A549 (cell line): ENCODE data around the gene ANKRD27. TPM values are rescaled to one million over a fixed set of nuclear protein-coding genes. Genes with fewer than 3 reads are reported as not detected.
A peak's percentile ranks its signal among the peaks of the same experiment; 100 is the strongest.
"Not testable (repeated sequence)": the region's sequence is repeated elsewhere in the genome, so short reads cannot be mapped to it uniquely, and the experiment has no call there.

ENCODE experiments used
- ATAC-seq, 2 experiments: fragments of 200-7000 bp in 1 of 2; fragments of >200 bp in 1 of 2; cut with Nextera tagmentation in 1 of 2; cut with Tn5 transposase in 1 of 2; 3 replicates each; pipeline versions ENCODE4 v1.8.0 to v1.9.1; 2018 to 2020; ENCODE audit warnings: mild to moderate bottlenecking in 1 of 2, moderate library complexity in 1 of 2
- CTCF ChIA-PET: fragments of 300-600 bp; sonication (Branson Sonifier 250); formaldehyde crosslinking; extraction: SDS; loops from one replicate; lab custom pipeline; 2021; ENCODE audit warnings: antibody characterized with exemption, inconsistent platforms; lab: Yijun Ruan, JAX
- POLR2A ChIA-PET: fragments of 350-600 bp; formaldehyde crosslinking; extraction: SDS; loops from one replicate; lab custom pipeline; 2021; ENCODE audit warnings: antibody characterized with exemption, inconsistent platforms; lab: Yijun Ruan, JAX
- DNase-seq, 2 experiments: peaks; one replicate each; pipeline versions ENCODE4 v3.0.0 to v3.0.0-alpha.2; 2011 to 2016; ENCODE audit warnings: low read depth in 1 of 2, low spot score in 1 of 2
- FAIRE-seq: peaks from 2 replicates; lab custom pipeline; 2011; peaks lifted over from hg19 to GRCh38; lab: Jason Lieb, UNC
- H3K27ac ChIP-seq, 2 experiments: fragments of >200 bp; sonication (Bioruptor Twin); formaldehyde crosslinking; 3 replicates each; pipeline ENCODE4 v1.5.1; 2016 to 2017
- H3K4me1 ChIP-seq: fragments of >200 bp; sonication (Bioruptor Twin); formaldehyde crosslinking; 3 replicates; pipeline ENCODE4 v1.6.1; 2016
- H3K4me2 ChIP-seq: fragments of >200 bp; sonication (Bioruptor Twin); formaldehyde crosslinking; 3 replicates; pipeline ENCODE4 v1.6.1; 2016
- H3K4me3 ChIP-seq: fragments of >200 bp; sonication (Bioruptor Twin); formaldehyde crosslinking; 3 replicates; pipeline ENCODE4 v1.5.1; 2016
- H3K9me3 ChIP-seq: fragments of >200 bp; sonication (Bioruptor Twin); formaldehyde crosslinking; 3 replicates; pipeline ENCODE4 v1.6.1; 2016
- CBX2 ChIP-seq: fragments of 200-600 bp; sonication (generic); IDR thresholded peaks from 2 replicates; pipeline ENCODE4 v1.6.1; 2016; ENCODE audit warnings: low read depth, mild to moderate bottlenecking, borderline replicate concordance
- EHF ChIP-seq: fragments of 250-450 bp; sonication (Bioruptor Pico); IDR thresholded peaks from 2 replicates; pipeline ENCODE4 v1.5.0; 2020; ENCODE audit warnings: mild to moderate bottlenecking
- EHMT2 ChIP-seq: fragments of 200-600 bp; sonication (generic); IDR thresholded peaks from 2 replicates; pipeline ENCODE4 v1.6.1; 2016; ENCODE audit warnings: antibody characterized with exemption, low read depth, mild to moderate bottlenecking, moderate library complexity
- ESRRA ChIP-seq: fragments of 150-350 bp; IDR thresholded peaks from 2 replicates; pipeline ENCODE4 v1.6.1; 2014; ENCODE audit warnings: mild to moderate bottlenecking, low read length, borderline replicate concordance
- FOSB ChIP-seq: fragments of 250-450 bp; sonication (Bioruptor Pico); IDR thresholded peaks from 2 replicates; pipeline ENCODE4 v1.5.0; 2020; ENCODE audit warnings: mild to moderate bottlenecking, moderate library complexity
- JUN ChIP-seq, 2 experiments: fragments of >200 bp; sonication (Bioruptor Twin); formaldehyde crosslinking; IDR thresholded peaks; 2 replicates in 1 of 2; 3 replicates in 1 of 2; pipeline ENCODE4 v1.6.1; 2016 to 2017
- JUNB ChIP-seq: fragments of >200 bp; sonication (Bioruptor Twin); formaldehyde crosslinking; IDR thresholded peaks from 2 replicates; pipeline ENCODE4 v1.6.1; 2016
- KDM1A ChIP-seq: fragments of 200-600 bp; sonication (generic); IDR thresholded peaks from 2 replicates; pipeline ENCODE4 v1.6.1; 2016; ENCODE audit warnings: low read depth, mild to moderate bottlenecking
- MAFK ChIP-seq: fragments of 450-650 bp; IDR thresholded peaks from 2 replicates; pipeline ENCODE4 v1.6.1; 2014; ENCODE audit not compliant: partially characterized antibody
- MYC ChIP-seq: IDR thresholded peaks from 2 replicates; pipeline ENCODE4 v1.6.1; 2012; ENCODE audit warnings: mild to moderate bottlenecking, inconsistent platforms, low read length, improper control_type of control experiment, borderline replicate concordance
- PHF8 ChIP-seq: fragments of 200-600 bp; sonication (generic); IDR thresholded peaks from 2 replicates; pipeline ENCODE4 v1.6.1; 2016; ENCODE audit warnings: low read depth, mild to moderate bottlenecking, antibody characterized with exemption, moderate library complexity, borderline replicate concordance
- RAD21 ChIP-seq, 2 experiments: fragments of >200 bp in 1 of 2; sonication (Bioruptor Twin) in 1 of 2; formaldehyde crosslinking in 1 of 2; IDR thresholded peaks in 1 of 2; conservative IDR thresholded peaks in 1 of 2; 2 replicates in 1 of 2; 3 replicates in 1 of 2; pipeline ENCODE4 v1.6.1; 2012 to 2018; ENCODE audit warnings: inconsistent platforms in 1 of 2
- RARB ChIP-seq: fragments of 250-450 bp; sonication (Bioruptor Pico); IDR thresholded peaks from 2 replicates; pipeline ENCODE4 v1.8.0; 2021; ENCODE audit warnings: mild to moderate bottlenecking, moderate library complexity
- RFX5 ChIP-seq: fragments of 450-650 bp; IDR thresholded peaks from 2 replicates; pipeline ENCODE4 v1.7.1; 2014; ENCODE audit warnings: antibody characterized with exemption, mild to moderate bottlenecking, moderate library complexity
- ZFP36 ChIP-seq: fragments of 450-650 bp; IDR thresholded peaks from 2 replicates; pipeline ENCODE4 v1.6.1; 2014; ENCODE audit warnings: borderline replicate concordance; ENCODE audit not compliant: partially characterized antibody
- ZSCAN20 ChIP-seq: fragments of 250-450 bp; sonication (Bioruptor Pico); IDR thresholded peaks from 2 replicates; pipeline ENCODE4 v1.8.0; 2022; ENCODE audit warnings: mild to moderate bottlenecking, moderate library complexity
- WGBS: methylation state at CpG from one replicate; pipeline ENCODE4 v1.1.6; 2017; ENCODE audit errors: missing lambda C conversion rate; 5-methylcytosine and 5-hydroxymethylcytosine counted together
- polyA plus RNA-seq, 4 experiments: library from polyadenylated mRNA; depleted of rRNA in 3 of 4; stranded (reverse); fragments of >200 nt; fragmentation: RNase III in 1 of 4; extraction: RNeasy Plus Mini Kit Qiagen cat#74134 plus additional on column Dnase treatment in 1 of 4; gene quantifications; 2 replicates in 3 of 4; 3 replicates in 1 of 4; pipeline ENCODE4 v1.2.3, GENCODE V29; 2011 to 2017
- TF ChIP-seq, protein P1 (sequence below): fragments of 450-650 bp; IDR thresholded peaks from 2 replicates; pipeline ENCODE4 v1.6.1; 2014; ENCODE audit warnings: antibody characterized with exemption
- TF ChIP-seq, protein P2 (sequence below): fragments of 250-450 bp; sonication (Bioruptor Pico); IDR thresholded peaks from 2 replicates; pipeline ENCODE4 v1.5.0; 2020; ENCODE audit warnings: low read depth, mild to moderate bottlenecking, moderate library complexity
- TF ChIP-seq, protein P3 (sequence below): fragments of >200 bp; sonication (Bioruptor Twin); formaldehyde crosslinking; IDR thresholded peaks from 3 replicates; pipeline ENCODE4 v1.6.1; 2016

The ANKRD27 gene
- polyA plus RNA-seq, 2 of the 4 experiments (the other 2 are of a cell fraction): 23.1 to 60.8 TPM

DNA sequence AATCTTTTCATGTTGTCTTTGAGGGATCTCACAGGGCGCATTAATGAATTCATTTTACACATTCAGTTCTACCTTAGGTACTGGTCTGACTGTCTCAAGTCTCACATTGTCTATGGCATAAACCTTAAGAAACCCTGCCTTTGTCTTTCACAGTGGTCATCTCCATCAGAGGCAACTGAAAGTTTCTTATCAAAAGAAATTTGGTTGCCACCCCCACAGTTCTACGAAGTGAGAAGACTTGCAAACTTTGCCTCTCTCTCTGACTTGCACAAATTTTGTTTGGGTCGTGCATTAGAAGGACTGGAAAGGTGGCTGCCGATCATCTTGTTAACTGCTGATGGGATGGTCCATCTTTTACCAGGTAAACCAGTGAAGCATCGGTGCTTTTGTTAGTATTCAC, 34.1 kb upstream of the ANKRD27 start:
- ChIA-PET CTCF (interaction anchor here (0.6 to 1.2 kb wide), 3 partner anchors 9 to 685 kb away, joined by 3 to 4 read pairs (median 3); no protein-coding TSS in a partner anchor), POLR2A (no interaction called here)
- H3K4me2 ChIP-seq: no peak overlapping the region
- TF ChIP-seq JUNB: no peak
- no peak for TF ChIP-seq ZSCAN20 (CRISPR knock-in tag)
- TF ChIP-seq ZFP36: no peak
- TF ChIP-seq RAD21 (conservative IDR thresholded peaks at IDR 0.05 in 1 of 2, IDR thresholded peaks at IDR 0.05 in 1 of 2): no peak
- TF ChIP-seq MYC: no peak
- no peak for TF ChIP-seq PHF8
- no peak for TF ChIP-seq JUN (IDR thresholded peaks at IDR 0.05)
- TF ChIP-seq, protein P1, sequence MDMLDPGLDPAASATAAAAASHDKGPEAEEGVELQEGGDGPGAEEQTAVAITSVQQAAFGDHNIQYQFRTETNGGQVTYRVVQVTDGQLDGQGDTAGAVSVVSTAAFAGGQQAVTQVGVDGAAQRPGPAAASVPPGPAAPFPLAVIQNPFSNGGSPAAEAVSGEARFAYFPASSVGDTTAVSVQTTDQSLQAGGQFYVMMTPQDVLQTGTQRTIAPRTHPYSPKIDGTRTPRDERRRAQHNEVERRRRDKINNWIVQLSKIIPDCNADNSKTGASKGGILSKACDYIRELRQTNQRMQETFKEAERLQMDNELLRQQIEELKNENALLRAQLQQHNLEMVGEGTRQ: no peak
- no peak for TF ChIP-seq FOSB
- TF ChIP-seq, protein P2, sequence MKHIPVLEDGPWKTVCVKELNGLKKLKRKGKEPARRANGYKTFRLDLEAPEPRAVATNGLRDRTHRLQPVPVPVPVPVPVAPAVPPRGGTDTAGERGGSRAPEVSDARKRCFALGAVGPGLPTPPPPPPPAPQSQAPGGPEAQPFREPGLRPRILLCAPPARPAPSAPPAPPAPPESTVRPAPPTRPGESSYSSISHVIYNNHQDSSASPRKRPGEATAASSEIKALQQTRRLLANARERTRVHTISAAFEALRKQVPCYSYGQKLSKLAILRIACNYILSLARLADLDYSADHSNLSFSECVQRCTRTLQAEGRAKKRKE (CRISPR knock-in tag): no peak
- TF ChIP-seq RFX5: no peak
- TF ChIP-seq ESRRA: no peak
- H3K4me1 ChIP-seq: no peaks in the 10 kb centered on the region
- no peak overlapping the region for H3K4me3 ChIP-seq
- H3K9me3 ChIP-seq: peaks cover 14% of the 10 kb centered on the region
- WGBS: 94% methylated on average over 5 of the region's 5 CpGs
- ATAC-seq (peak; percentile 22 to 48; a peak in 3 of 6 replicates), DNase-seq (no peak), FAIRE-seq (peak; percentile 63)
- H3K27ac ChIP-seq: no peak overlapping the region

GRCh38 chr19:32708457-32708856, 33.5 kb upstream of the ANKRD27 start:
- Histone ChIP-seq H3K4me1 (no peaks in the 10 kb centered on the region), H3K4me3 (no peak overlapping the region), H3K4me2 (no peak overlapping the region), H3K27ac (no peak overlapping the region), H3K9me3 (peaks cover 20% of the 10 kb centered on the region)
- ChIA-PET CTCF (interaction anchor here (0.6 to 1.4 kb wide), 5 partner anchors 9 to 34 kb away, joined by 3 to 4 read pairs (median 3); partner anchors contain the start of gene NUDT19), POLR2A (no interaction called here)
- DNase-seq (peak in 1 of 2 experiments; percentile 38), FAIRE-seq (peak; percentile 39), ATAC-seq (peak; percentile 59 to 60; a peak in 4 of 6 replicates)
- TF ChIP-seq JUN (IDR thresholded peaks at IDR 0.05) (no peak), CBX2 (no peak), MAFK (peak; percentile 15), RARB (CRISPR knock-in tag) (no peak), EHF (CRISPR knock-in tag) (no peak), EHMT2 (no peak)
- TF ChIP-seq, protein P3, sequence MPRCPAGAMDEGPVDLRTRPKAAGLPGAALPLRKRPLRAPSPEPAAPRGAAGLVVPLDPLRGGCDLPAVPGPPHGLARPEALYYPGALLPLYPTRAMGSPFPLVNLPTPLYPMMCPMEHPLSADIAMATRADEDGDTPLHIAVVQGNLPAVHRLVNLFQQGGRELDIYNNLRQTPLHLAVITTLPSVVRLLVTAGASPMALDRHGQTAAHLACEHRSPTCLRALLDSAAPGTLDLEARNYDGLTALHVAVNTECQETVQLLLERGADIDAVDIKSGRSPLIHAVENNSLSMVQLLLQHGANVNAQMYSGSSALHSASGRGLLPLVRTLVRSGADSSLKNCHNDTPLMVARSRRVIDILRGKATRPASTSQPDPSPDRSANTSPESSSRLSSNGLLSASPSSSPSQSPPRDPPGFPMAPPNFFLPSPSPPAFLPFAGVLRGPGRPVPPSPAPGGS: no peak
- 84% methylated on average over 3 of the region's 3 CpGs for WGBS

GRCh38 chr19:32704006-32704405, 29.0 kb upstream of the ANKRD27 start:
- H3K4me2 ChIP-seq, DNase-seq, H3K4me1 ChIP-seq, POLR2A ChIA-PET, H3K4me3 ChIP-seq, H3K27ac ChIP-seq, ATAC-seq, FAIRE-seq: not testable (repeated sequence)
- TF ChIP-seq KDM1A: peak; percentile 71; the same call in 1 of the 2 replicates
- 94% methylated on average over 2 of the region's 2 CpGs for WGBS
- CTCF ChIA-PET: interaction anchor here (0.7 kb wide), 1 partner anchor 456 kb away, joined by 3 read pairs; no protein-coding TSS in a partner anchor
- H3K9me3 ChIP-seq: peaks cover 30% of the 10 kb centered on the region
